Right lobe of liver (tissue), 6 donors: Measurements from ENCODE around the gene ETFDH. TPM values are rescaled to one million over a fixed set of nuclear protein-coding genes. Genes with fewer than 3 reads are reported as not detected.

ENCODE experiments used
- ATAC-seq, 4 donors: fragments of 200-7000 bp; cut with Tn5 transposase; one replicate each; pipeline ENCODE4 v1.9.1; 2020; ENCODE audit warnings: mild to moderate bottlenecking in 4 of 4, moderate library complexity in 4 of 4
- DNase-seq, 3 donors: peaks; one replicate each; pipeline ENCODE4 v3.0.0-alpha.2; 2020
- H3K27ac ChIP-seq, 3 donors: fragments of 200-600 bp; one replicate each; pipeline ENCODE4 v1.8.0; 2022
- H3K27me3 ChIP-seq, 2 donors: fragments of 200-600 bp; one replicate each; pipeline ENCODE4 v1.8.0; 2022
- H3K36me3 ChIP-seq, 4 donors: fragments of 200-600 bp; sonication (generic) in 1 of 4; one replicate each; pipeline versions ENCODE4 v1.5.1 to v1.8.0; 2017 to 2022; ENCODE audit warnings: control low read depth in 1 of 4
- H3K4me1 ChIP-seq, 4 donors: fragments of 200-600 bp; sonication (generic) in 1 of 4; one replicate each; pipeline versions ENCODE4 v1.5.1 to v1.8.0; 2017 to 2022; ENCODE audit warnings: control low read depth in 1 of 4
- H3K4me3 ChIP-seq, 3 donors: fragments of 200-600 bp; one replicate each; pipeline ENCODE4 v1.8.0; 2022
- H3K9me3 ChIP-seq, 4 donors: fragments of 200-600 bp; sonication (generic) in 1 of 4; one replicate each; pipeline versions ENCODE4 v1.5.1 to v1.8.0; 2017 to 2022; ENCODE audit warnings: control low read depth in 1 of 4
- CTCF ChIP-seq, 4 donors: fragments of 200-600 bp in 3 of 4; fragments of 450-650 bp in 1 of 4; IDR thresholded peaks; one replicate each; pipeline versions ENCODE4 v1.5.1 to v1.8.0; 2016 to 2022; ENCODE audit warnings: antibody characterized with exemption in 4 of 4, mild to moderate bottlenecking in 2 of 4
- POLR2A ChIP-seq: fragments of 450-650 bp; IDR thresholded peaks from one replicate; pipeline ENCODE4 v1.6.1; 2017; ENCODE audit warnings: antibody characterized with exemption, mild to moderate bottlenecking
- WGBS: methylation state at CpG from one replicate; pipeline ENCODE4 v1.1.6; 2018; ENCODE audit warnings: low coverage, low lambda C conversion rate; ENCODE audit not compliant: insufficient coverage; ENCODE audit errors: missing lambda C conversion rate; 5-methylcytosine and 5-hydroxymethylcytosine counted together
- intact Hi-C, 2 donors: fragments of 100-400 bp; cut with DNase I; formaldehyde crosslinking; loops; one replicate each; pipeline versions ENCODE4 v1.11.2 to v1.14.1; 2022
- total RNA-seq, 6 experiments: library from RNA; depleted of rRNA in 2 of 6; stranded (reverse); fragments of >200 nt in 2 of 6; fragmentation: NEBNext Ultra II Directional in 3 of 6; extraction: Animal tissue kit (Norgen Biotek cat#: 25700) in 3 of 6; gene quantifications; one replicate each; pipeline versions ENCODE4 v1.1.0 to v1.2.4, GENCODE V29; 2016 to 2023
- donor health status: DM: no; HTN: yes; CAD: no.
- donor health status: DM: no; HTN: no; CAD: no.
- donor health status: DM: no; HTN: no; CAD: no.
- donor health status: DM: no; HTN: yes; CAD: no.
- donor health status: DM: no; HTN: yes; CAD: no.

The ETFDH gene
- total RNA-seq, 6 experiments from 2014 or later, result 100 to 146 (median 127) TPM

DNA sequence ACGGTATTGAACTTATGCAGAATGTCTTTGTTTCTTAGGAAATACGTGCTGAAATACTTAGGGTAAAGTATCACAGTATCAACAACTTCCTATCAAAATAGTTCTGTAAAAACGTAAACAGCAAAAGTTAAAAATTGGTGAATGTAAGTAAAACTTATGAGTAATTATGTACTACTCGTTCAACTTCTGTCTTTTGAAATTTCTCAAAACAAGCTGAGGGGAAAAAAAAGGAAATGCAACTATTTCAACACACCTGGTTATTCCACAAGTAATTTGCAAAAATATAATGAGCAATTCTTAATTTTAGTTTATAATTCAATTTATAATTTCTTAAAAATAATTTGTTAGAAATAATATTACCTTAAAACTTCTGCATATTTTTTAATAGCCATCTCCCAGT is 42.8 kb downstream of the ETFDH start:
- H3K36me3 ChIP-seq, result peaks cover 0 to 98% (median 41%) of the 10 kb centered on the region in 4 donors
- H3K9me3 ChIP-seq, result peaks cover 0 to 2% (median 0%) of the 10 kb centered on the region in 4 donors
- no peak for DNase-seq
- H3K4me3 ChIP-seq, result no peak overlapping the region
- TF ChIP-seq POLR2A, result no peak
- no peak for TF ChIP-seq CTCF (IDR thresholded peaks at IDR 0.05)
- no peaks in the 10 kb centered on the region for H3K27me3 ChIP-seq
- 68% methylated on average over 4 of the region's 4 CpGs for WGBS
- no peak for ATAC-seq
- H3K27ac ChIP-seq, result no peak overlapping the region
- intact Hi-C loops, result no loop called here
- no peaks in the 10 kb centered on the region for H3K4me1 ChIP-seq

- Histone ChIP-seq H3K36me3 (peaks cover 0 to 91% (median 36%) of the 10 kb centered on the region in 4 donors), H3K4me1 (no peaks in the 10 kb centered on the region), H3K4me3 (no peak overlapping the region), H3K27me3 (no peaks in the 10 kb centered on the region), H3K9me3 (peaks cover 0 to 2% (median 0%) of the 10 kb centered on the region in 4 donors), H3K27ac (no peak overlapping the region)
- ATAC-seq (no peak), DNase-seq (no peak)
- intact Hi-C loops, result no loop called here
- TF ChIP-seq CTCF (IDR thresholded peaks at IDR 0.05), result no peak
- TF ChIP-seq POLR2A, result no peak
- 67% methylated on average over 3 of the region's 3 CpGs for WGBS
These were observed 43.7 kb downstream of the ETFDH start for GRCh38 chr4:158715802-158716201.

DNA sequence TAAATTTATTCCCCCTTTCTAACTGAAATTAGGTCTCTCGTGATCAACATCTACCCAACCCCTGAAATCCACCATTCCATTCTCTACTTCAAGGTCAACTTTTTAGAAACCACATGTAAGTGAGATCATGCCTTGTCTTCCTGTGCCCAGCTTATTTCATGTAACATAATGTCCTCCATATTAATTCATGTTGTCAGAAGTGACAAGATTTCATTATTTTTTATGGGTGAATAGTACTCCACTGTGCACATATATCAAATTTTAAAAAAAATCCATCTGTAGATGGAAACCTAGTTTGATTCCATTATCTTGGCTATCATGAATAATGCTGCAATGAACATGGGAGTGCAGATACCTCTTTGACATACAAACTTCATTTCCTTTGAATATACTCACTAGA is 49.6 kb downstream of the ETFDH start:
- peaks cover 0 to 10% (median 3%) of the 10 kb centered on the region in 4 donors for H3K4me1 ChIP-seq
- no peaks in the 10 kb centered on the region for H3K27me3 ChIP-seq
- DNase-seq, result no peak
- ATAC-seq, result no peak
- TF ChIP-seq CTCF (IDR thresholded peaks at IDR 0.05), result no peak
- TF ChIP-seq POLR2A, result no peak
- peak overlapping the region in 1 of 3 donors; percentile 76 for H3K4me3 ChIP-seq
- H3K36me3 ChIP-seq, result peaks cover 0 to 35% (median 18%) of the 10 kb centered on the region in 4 donors
- no peaks in the 10 kb centered on the region for H3K9me3 ChIP-seq
- no peak overlapping the region for H3K27ac ChIP-seq
- intact Hi-C loops, result loop anchor here in 1 of 2 donors (10.0 kb wide), 1 partner anchor 123 kb away; no protein-coding TSS in a partner anchor
- 67% methylated on average over 1 of the region's 1 CpG for WGBS

DNA sequence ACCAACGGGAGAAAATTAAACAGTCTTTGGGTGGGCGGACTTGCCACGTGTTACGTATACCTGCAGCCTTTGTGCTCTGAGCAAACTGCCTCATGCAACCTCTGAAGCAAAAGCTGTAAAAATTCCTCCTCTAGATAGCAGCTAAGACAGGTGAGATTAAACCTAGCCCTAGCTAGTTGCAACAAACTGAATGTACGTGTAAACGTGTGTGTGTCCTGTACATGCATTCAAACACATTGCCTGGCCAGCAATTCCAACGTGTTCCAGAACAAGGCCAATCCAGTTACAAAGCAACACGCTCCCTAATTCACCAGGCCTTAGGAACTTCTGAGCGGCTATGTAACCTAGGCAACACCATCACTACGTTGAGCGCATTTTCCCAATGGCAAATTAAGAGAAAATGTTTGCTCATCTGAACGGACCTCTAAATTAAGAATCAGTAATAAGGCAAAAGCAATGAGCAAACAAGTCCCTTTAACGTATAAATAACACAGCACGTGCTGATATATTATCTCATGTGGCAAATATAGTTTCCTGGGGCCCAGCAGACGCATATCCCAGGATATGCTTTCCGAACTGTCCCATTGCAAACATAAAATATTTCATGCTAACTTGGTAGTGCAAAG is 50.3 kb downstream of the ETFDH start:
- peaks cover 0 to 29% (median 14%) of the 10 kb centered on the region in 4 donors for H3K36me3 ChIP-seq
- H3K4me3 ChIP-seq, result peak overlapping the region; percentile 76 to 92 (median 76)
- peak; percentile 49 to 65 (median 60) for ATAC-seq
- peaks cover 0 to 10% (median 3%) of the 10 kb centered on the region in 4 donors for H3K4me1 ChIP-seq
- TF ChIP-seq POLR2A (no peak), CTCF (IDR thresholded peaks at IDR 0.05) (no peak)
- no peaks in the 10 kb centered on the region for H3K27me3 ChIP-seq
- H3K27ac ChIP-seq, result peak overlapping the region; percentile 96 to 99 (median 97)
- 6% methylated on average over 15 of the region's 16 CpGs for WGBS
- DNase-seq, result no peak
- no peaks in the 10 kb centered on the region for H3K9me3 ChIP-seq
- intact Hi-C loops, result loop anchor here in 1 of 2 donors (10.0 kb wide), 1 partner anchor 122 kb away; no protein-coding TSS in a partner anchor
